ENCODE data around the gene COLEC12. TPM values are rescaled to one million over a fixed set of nuclear protein-coding genes. Genes with fewer than 3 reads are reported as not detected.
A peak's percentile ranks its signal among the peaks of the same experiment; 100 is the strongest.

The COLEC12 gene
- total RNA-seq, 1 donor from 2014 or later, result 157 TPM

GRCh38 chr18:376311-376710, 124.2 kb downstream of the COLEC12 start:
- no peaks in the 10 kb centered on the region for H3K9me3 Mint-ChIP-seq (ENCODE audit: unreplicated experiment)
- no peak overlapping the region for H3K27ac Mint-ChIP-seq (ENCODE audit: unreplicated experiment)
- no peaks in the 10 kb centered on the region for H3K27me3 Mint-ChIP-seq (ENCODE audit: unreplicated experiment)
- no peak for DNase-seq (ENCODE audit: low spot score)
- peaks cover 18% of the 10 kb centered on the region for H3K4me1 Mint-ChIP-seq (ENCODE audit: unreplicated experiment)
- no peak overlapping the region for H3K4me3 Mint-ChIP-seq (ENCODE audit: unreplicated experiment)
- TF ChIP-seq, protein P1, sequence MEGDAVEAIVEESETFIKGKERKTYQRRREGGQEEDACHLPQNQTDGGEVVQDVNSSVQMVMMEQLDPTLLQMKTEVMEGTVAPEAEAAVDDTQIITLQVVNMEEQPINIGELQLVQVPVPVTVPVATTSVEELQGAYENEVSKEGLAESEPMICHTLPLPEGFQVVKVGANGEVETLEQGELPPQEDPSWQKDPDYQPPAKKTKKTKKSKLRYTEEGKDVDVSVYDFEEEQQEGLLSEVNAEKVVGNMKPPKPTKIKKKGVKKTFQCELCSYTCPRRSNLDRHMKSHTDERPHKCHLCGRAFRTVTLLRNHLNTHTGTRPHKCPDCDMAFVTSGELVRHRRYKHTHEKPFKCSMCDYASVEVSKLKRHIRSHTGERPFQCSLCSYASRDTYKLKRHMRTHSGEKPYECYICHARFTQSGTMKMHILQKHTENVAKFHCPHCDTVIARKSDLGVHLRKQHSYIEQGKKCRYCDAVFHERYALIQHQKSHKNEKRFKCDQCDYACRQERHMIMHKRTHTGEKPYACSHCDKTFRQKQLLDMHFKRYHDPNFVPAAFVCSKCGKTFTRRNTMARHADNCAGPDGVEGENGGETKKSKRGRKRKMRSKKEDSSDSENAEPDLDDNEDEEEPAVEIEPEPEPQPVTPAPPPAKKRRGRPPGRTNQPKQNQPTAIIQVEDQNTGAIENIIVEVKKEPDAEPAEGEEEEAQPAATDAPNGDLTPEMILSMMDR (IDR thresholded peaks at IDR 0.05; ENCODE audit: unreplicated experiment), result no peak
- H3K36me3 Mint-ChIP-seq (ENCODE audit: low read depth, unreplicated experiment), result peaks cover 3% of the 10 kb centered on the region

DNA sequence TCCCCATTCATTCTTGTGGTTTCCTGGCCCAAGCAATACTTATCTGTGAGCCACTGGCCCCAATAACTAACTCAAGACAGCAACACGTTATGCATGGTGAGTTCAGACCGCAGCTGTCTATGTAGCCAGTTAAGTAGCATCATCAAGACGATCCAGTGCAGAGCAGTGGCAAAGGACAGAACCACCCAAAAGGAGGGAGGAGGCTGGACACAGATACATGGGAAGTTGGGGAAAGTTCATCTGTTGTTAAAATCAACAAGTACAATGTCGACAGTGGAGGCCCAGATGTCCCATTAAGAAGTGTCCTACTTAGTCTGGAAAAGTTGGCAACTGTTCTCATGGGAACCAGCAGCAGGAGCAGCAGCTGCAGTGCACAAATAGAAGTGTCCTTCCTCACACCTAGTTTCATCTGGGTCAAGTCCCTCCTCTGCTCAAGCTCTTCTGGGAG, 125.8 kb downstream of the COLEC12 start:
- Mint-ChIP-seq H3K4me3 (ENCODE audit: unreplicated experiment) (no peak overlapping the region), H3K9me3 (ENCODE audit: unreplicated experiment) (no peaks in the 10 kb centered on the region), H3K27ac (ENCODE audit: unreplicated experiment) (no peak overlapping the region), H3K4me1 (ENCODE audit: unreplicated experiment) (peaks cover 28% of the 10 kb centered on the region), H3K27me3 (ENCODE audit: unreplicated experiment) (no peaks in the 10 kb centered on the region), H3K36me3 (ENCODE audit: low read depth, unreplicated experiment) (peaks cover 3% of the 10 kb centered on the region)
- DNase-seq (ENCODE audit: low spot score), result no peak
- TF ChIP-seq, protein P1 (IDR thresholded peaks at IDR 0.05; ENCODE audit: unreplicated experiment), result no peak

- DNase-seq (ENCODE audit: low spot score), result no peak
- H3K36me3 Mint-ChIP-seq (ENCODE audit: low read depth, unreplicated experiment), result peaks cover 6% of the 10 kb centered on the region
- H3K4me3 Mint-ChIP-seq (ENCODE audit: unreplicated experiment), result no peak overlapping the region
- no peaks in the 10 kb centered on the region for H3K27me3 Mint-ChIP-seq (ENCODE audit: unreplicated experiment)
- peaks cover 33% of the 10 kb centered on the region for H3K4me1 Mint-ChIP-seq (ENCODE audit: unreplicated experiment)
- H3K9me3 Mint-ChIP-seq (ENCODE audit: unreplicated experiment), result no peaks in the 10 kb centered on the region
- peak overlapping the region; percentile 16 for H3K27ac Mint-ChIP-seq (ENCODE audit: unreplicated experiment)
- TF ChIP-seq, protein P1 (IDR thresholded peaks at IDR 0.05; ENCODE audit: unreplicated experiment), result no peak
These were observed 126.7 kb downstream of the COLEC12 start for GRCh38 chr18:373780-374179.

DNA sequence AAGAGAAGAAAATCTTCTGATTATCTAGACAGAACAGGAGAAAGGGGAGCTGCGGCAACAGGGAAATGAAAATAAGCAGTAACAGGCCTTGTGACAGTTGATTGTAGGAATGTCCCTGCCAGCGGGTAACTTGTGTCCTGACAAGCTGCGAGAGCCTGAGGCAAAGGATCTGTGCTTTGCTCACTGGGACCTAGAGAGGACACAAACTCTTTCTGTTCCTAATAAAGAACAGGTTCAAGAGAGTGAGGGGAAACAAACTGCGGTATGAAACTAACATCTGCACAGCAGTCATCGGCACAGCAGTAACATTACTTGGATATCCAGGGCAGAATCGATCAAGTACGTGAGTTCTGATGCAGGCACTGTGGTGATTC, 128.9 kb downstream of the COLEC12 start:
- no peak overlapping the region for H3K4me3 Mint-ChIP-seq (ENCODE audit: unreplicated experiment)

More for the DNA sequence above, 128.9 kb downstream of the COLEC12 start:
- no peak for DNase-seq (ENCODE audit: low spot score)
- Mint-ChIP-seq H3K36me3 (ENCODE audit: low read depth, unreplicated experiment) (peaks cover 6% of the 10 kb centered on the region), H3K27me3 (ENCODE audit: unreplicated experiment) (no peaks in the 10 kb centered on the region), H3K9me3 (ENCODE audit: unreplicated experiment) (no peaks in the 10 kb centered on the region), H3K27ac (ENCODE audit: unreplicated experiment) (no peak overlapping the region), H3K4me1 (ENCODE audit: unreplicated experiment) (peaks cover 37% of the 10 kb centered on the region)
- TF ChIP-seq, protein P1 (IDR thresholded peaks at IDR 0.05; ENCODE audit: unreplicated experiment), result no peak

Data from endothelial cell (in vitro differentiated cells).